ENCODE data around the gene MYO6.

MYO6 gene

GRCh38 chr6:75940564-75940963 is 191.5 kb downstream of the MYO6 start:
- in situ Hi-C loops (cut with MboI; ENCODE audit: low sequenced_read_pairs): no loop called here

GRCh38 chr6:75941509-75941908 is 192.5 kb downstream of the MYO6 start:
- in situ Hi-C loops (cut with MboI; ENCODE audit: low sequenced_read_pairs): no loop called here

- in situ Hi-C loops (cut with MboI; ENCODE audit: low sequenced_read_pairs): no loop called here
Observed at GRCh38 chr6:75943381-75943780, 194.3 kb downstream of the MYO6 start.

- in situ Hi-C loops (cut with MboI; ENCODE audit: low sequenced_read_pairs): no loop called here
Observed at GRCh38 chr6:75946146-75946831, 197.2 kb downstream of the MYO6 start.

GRCh38 chr6:75947935-75948334 is 198.9 kb downstream of the MYO6 start:
- in situ Hi-C loops (cut with MboI; ENCODE audit: low sequenced_read_pairs): no loop called here

DNA sequence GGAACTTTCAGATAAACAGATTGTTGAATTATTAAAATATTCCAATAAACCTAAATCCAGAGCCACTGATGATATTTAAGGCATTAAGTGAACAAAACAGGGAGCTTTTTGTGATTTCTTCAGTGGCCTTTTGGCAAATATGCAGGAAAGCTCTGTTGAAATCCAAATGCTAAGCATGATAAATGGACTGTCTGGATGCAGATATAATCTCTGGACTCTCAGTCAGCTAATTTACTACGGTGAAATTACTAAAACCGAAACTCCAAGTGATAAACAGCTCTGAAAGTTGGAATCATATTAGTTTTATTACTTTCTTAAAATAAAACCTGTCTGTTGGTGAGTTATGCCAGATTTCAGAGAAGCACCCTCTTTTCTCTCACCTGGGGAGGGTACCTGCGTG is 203.1 kb downstream of the MYO6 start:
- in situ Hi-C loops (cut with MboI; ENCODE audit: low sequenced_read_pairs): no loop called here

DNA sequence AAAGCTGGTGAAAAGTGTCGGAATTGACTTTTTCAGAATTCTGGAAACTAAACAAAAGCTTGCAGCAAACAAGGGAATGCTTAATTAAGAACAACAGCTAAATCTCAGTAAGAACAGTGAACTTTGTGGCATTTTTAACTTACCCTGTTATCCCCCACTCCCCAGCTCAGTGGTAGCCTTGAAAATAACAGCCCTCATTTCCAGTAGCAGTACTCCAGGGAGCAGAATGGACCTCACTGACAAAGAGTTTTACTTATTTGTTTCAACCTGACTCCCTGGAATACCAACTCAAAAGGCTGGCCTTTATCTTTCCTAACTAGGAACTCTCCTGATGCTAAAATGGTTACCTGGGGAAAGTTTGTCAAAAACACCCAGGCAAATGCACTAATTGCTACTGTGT is 214.5 kb downstream of the MYO6 start:
- in situ Hi-C loops (cut with MboI; ENCODE audit: low sequenced_read_pairs): no loop called here

DNA sequence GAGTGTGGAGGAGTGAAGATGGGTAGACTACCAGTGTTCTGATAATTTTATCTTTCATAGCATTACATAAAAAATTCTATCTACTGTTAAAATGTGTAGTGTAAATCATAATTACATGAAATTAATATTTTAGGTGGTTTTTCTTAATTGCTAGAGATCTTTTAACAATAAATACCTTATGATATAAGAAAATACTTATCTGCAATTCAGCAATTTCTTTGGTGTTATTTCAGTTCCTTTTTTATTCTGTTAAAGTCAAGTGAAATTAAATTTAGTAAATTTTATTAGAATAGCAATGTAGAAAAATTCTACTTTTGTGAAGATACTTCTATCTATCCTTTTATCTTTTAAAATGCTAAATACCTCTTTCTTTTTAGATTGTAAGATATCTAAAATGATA is 219.1 kb downstream of the MYO6 start:
- in situ Hi-C loops (cut with MboI; ENCODE audit: low sequenced_read_pairs): no loop called here
